ENCODE data around the gene PLPP2.
"Not testable (repeated sequence)": the region's sequence is repeated elsewhere in the genome, so short reads cannot be mapped to it uniquely, and the experiment has no call there.

Gene PLPP2

DNA sequence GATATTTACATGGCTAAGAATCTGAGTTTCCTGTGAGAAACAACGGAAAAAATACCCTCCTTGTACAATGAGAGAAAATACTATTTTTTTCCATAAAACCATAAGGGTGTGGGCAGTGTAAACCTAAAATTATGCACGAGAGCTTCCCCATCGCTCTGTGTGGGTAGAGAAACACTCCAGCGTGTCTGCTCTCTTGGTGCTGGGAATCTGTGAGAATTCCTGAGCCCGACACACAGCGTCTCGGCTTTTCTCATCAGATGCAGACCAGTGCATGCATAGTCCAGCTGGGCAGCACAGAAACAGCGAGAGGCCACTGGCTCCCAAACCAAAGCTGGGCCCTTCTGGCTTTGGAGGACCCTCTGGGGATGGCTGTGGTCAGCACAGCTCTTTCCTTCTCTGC lies 12.0 kb downstream of the PLPP2 start:
- DNase-seq (ENCODE audit: insufficient read length, low spot score) (no peak), FAIRE-seq (no peak)
- TF ChIP-seq POLR2A (IDR thresholded peaks at IDR 0.05; ENCODE audit: low read depth, low read length) = no peak

DNA sequence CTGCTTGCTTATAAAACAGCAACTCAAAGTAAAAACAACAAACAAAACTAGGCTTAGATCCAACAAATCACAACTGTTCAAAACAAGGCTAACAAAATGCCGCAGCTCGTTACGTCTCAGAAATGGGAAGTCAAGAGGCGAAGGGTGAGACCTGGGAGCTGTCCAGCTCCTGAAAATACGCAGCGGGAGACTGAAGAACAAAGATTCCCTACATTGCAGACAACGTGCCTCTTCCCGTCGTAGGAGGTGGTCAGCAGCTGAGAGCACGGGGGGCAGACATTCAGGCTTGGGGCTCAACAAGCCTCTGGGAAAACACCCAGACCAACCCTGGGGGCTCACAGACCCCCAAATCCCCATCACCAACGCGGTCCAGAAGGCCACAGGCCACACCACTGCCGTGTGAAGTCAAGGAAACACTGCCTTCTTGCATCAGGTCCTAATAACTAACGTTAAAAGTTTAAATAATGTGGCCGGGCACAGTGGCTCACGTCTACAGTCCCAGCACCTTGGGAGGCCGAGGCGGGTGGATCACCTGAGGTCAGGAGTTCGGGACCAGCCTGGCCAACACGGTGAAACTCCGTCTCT lies 13.5 kb downstream of the PLPP2 start:
- DNase-seq (ENCODE audit: insufficient read length, low spot score) = no peak

DNA sequence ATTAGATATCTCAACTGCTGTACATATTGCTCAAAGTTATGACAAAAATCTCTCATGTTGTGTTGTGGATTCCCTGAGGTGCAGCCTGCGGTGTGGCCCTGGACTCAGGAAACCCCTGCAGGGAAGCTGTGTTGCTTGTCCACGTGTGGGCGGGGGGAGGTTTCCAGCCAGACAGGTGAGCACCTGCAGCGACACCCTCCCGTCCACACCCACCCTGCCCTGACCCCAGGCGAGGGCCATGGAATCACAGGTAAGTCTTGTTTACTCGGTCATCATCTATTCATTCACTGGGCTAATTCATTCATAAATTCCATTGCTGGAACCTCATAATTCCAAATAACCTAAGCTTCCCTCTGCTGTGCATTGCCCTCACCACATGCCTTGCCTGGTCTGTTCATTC lies 14.1 kb downstream of the PLPP2 start:
- no peak for TF ChIP-seq POLR2A (IDR thresholded peaks at IDR 0.05; ENCODE audit: low read depth, low read length)
- DNase-seq (ENCODE audit: insufficient read length, low spot score) = no peak
- no peak for FAIRE-seq

More for the DNA sequence above, 13.5 kb downstream of the PLPP2 start:
- TF ChIP-seq POLR2A (IDR thresholded peaks at IDR 0.05; ENCODE audit: low read depth, low read length) = no peak
- no peak for FAIRE-seq

DNA sequence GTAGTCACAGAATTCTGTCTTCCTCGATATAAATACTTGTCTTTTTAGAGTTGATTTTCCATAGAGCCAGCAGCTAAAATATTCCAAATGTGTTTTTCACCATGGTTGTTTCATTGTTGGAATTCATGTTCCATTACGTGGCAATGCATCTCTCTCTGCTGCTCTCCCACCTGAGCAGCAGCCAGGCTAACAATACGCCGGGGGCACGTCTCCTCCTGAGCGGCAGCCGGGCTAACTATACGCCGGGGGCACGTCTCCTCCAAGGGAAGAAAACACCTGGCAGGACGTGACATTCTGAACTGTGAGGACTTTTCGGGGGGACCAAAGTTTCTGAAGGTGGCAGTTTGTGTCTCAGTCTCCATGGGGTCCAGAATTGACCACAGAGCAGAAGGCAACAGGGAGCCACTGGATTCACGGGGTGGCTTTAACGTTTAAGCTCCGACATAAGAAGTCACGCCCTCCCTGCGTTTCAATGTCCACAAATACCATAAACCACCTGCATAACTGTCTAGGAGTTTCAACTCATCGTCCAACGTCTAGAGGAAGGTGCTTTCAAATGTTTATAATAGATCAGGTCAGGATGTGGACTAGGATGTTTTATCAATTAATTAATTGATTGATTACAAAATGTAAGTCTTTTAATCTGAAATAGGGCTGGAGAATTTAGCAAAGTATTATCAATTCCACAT lies 15.1 kb downstream of the PLPP2 start:
- no peak for TF ChIP-seq POLR2A (IDR thresholded peaks at IDR 0.05; ENCODE audit: low read depth, low read length)
- no peak for DNase-seq (ENCODE audit: insufficient read length, low spot score)
- FAIRE-seq = no peak

DNA sequence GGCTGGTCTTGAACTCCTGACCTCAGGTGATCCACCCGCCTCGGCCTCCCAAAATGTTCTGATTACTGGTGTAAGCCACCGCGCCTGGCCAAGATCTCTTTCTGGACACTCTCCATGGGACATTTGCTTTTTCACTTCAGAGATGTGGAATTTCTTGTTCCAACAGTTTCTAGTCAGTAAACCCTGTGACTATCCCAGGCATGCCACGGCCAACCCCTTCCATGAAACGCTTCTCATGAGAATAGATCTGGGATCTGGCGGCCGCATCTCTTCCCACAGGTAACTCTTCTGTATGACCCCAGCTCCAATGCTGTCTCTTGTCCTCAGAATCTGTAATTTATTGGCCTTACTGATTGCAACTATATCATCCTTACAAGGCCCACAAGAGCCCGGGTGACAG lies 16.2 kb downstream of the PLPP2 start:
- DNase-seq (ENCODE audit: insufficient read length, low spot score) (no peak), FAIRE-seq (no peak)
- TF ChIP-seq POLR2A (IDR thresholded peaks at IDR 0.05; ENCODE audit: low read depth, low read length) = no peak

DNA sequence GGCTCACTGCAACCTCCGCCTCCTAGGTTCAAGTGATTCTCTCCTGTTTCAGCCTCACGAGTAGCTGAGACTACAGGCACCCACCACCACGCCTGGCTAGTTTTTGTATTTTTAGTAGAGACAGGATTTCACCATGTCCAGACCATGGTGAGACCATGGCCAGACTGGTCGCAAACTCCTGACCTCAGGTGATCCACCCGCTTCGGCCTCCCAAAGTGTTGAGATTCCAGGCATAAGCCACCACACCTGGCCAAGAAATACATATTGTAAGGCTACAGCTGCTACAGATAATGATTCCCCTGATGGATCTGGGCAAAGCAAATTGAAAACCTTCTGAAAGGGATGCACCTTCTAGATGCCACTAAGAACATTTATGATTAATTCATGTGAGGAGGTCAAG lies 17.8 kb downstream of the PLPP2 start:
- TF ChIP-seq POLR2A (IDR thresholded peaks at IDR 0.05; ENCODE audit: low read depth, low read length) = no peak
- FAIRE-seq = no peak
- no peak for DNase-seq (ENCODE audit: insufficient read length, low spot score)

DNA sequence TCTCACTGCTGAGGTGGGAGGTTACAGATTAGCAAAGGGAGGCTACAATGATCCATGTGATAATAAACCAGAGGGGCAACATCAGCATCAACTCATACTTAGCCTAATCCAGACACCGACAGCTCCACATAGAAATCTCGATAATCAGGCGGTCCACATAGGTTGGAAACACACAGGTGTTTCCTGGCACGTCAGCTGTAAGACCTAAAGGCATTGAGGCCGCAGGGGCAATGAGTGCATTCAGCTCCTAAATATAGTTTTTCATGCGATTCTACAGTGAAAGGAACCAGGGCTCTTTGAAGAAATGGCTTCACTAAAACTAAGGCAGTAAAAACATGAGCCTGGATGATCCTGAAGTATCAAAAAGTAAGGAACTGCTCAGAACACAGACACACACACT lies 19.3 kb downstream of the PLPP2 start:
- no peak for DNase-seq (ENCODE audit: insufficient read length, low spot score)
- no peak for FAIRE-seq
- no peak for TF ChIP-seq POLR2A (IDR thresholded peaks at IDR 0.05; ENCODE audit: low read depth, low read length)

DNA sequence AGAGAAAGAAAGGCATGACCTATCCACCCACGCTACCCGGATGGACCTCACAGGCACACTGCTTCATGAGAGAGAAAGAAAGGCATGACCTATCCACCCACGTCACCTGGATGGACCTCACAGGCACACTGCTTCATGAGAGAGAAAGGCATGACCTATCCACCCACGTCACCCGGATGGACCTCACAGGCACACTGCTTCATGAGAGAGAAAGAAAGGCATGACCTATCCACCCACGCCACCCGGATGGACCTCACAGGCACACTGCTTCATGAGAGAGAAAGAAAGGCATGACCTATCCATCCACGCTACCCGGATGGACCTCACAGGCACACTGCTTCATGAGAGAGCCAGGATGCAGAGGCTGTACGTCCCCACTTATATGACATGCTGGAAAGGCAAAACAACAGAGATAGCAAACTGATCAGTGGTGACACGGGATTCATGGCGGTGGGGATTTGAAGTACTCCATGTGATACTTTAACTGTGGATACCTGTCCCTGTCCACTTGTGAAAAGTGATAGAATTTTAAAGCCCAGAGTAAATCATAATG lies 20.4 kb downstream of the PLPP2 start:
- FAIRE-seq; DNase-seq (ENCODE audit: insufficient read length, low spot score): not testable (repeated sequence)

DNA sequence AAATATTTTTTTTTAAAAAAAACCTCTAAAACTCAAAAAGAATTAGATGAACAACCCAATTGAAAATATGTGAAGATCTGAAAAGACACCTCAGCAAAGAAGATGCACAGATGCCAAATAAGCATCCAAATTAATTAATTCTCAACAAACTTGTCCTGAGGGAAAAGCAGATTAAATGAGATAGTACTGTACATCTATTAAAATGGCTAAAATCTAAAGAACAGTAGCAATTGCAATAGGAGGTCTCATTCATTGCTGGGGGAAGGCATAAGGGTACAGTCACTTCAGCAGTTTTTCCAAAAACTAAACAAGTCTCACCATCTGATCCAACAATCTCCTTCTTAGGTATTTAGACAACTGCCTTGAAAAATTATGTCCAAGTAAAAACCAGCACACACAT lies 22.0 kb downstream of the PLPP2 start:
- TF ChIP-seq POLR2A (IDR thresholded peaks at IDR 0.05; ENCODE audit: low read depth, low read length) = no peak
- DNase-seq (ENCODE audit: insufficient read length, low spot score) = no peak
- no peak for FAIRE-seq

DNA sequence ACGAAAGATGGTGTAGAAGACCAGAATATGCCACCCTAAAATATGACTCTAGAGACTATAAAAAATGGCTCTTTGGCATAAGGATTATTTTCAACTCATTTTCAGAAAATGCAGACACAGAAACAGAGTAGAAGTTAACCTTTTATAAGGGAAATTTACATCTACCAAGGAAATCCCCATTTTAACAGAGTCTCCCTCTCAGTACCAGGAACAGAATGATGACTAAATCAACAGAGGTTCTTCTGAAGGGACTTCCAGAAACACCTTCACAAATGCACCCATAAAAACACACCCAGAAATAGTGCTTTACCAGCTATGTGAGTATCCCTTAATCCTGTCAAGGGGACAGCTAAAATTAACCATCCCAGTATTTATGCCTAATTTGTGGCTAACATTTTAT lies 29.1 kb downstream of the PLPP2 start:
- FAIRE-seq = no peak
- TF ChIP-seq POLR2A (IDR thresholded peaks at IDR 0.05; ENCODE audit: low read depth, low read length) = no peak
- DNase-seq (ENCODE audit: insufficient read length, low spot score) = no peak

DNA sequence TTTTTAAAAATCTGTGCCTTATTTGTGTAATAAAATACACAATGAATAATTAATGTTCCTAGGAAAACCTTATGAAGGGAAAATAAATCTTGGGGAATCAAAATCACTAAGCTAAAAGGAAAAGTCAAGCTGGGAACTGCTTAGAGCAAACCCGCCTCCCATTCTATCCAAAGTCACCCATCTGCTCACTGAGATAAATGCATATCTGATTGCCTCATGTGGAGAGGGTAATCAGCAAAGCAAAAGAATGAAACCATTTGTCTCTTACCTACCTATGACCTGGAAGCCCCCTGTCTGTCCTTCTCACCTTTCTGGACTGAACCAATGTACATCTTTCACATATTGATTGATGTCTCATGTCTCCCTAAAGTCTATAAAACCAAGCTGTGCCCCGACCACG lies 34.4 kb downstream of the PLPP2 start:
- DNase-seq (ENCODE audit: insufficient read length, low spot score) = not testable (repeated sequence)

DNA sequence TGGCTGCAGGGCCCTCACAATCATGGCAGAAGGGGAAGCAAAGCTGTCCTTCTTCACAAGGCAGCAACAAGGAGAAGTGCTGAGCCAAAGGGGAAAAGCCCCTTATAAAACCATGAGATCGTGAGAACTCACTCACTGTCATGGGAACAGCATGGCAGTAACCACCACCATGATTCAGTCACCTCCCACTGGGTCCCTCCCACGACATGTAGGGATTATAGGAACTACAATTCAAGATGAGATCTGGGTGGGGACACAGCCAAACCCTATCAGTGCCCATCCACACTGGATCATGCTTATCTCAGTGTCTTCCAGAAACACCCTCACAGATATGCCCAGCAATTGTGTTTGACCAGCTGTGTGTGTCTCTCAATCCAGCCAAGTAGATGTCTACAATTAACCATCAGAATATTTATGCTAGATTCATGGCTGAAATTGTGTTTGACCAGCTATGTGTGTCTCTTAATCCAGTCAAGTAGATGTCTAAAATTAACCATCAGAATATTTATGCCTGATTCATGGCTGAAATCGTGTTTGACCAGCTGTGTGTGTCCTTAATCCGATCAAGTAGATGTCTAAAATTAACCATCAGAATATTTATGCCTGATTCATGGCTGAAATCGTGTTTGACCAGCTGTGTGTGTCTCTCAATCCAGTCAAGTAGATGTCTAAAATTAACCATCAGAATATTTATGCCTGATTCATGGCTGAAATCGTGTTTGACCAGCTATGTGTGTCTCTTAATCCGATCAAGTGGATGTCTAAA lies 38.6 kb downstream of the PLPP2 start:
- FAIRE-seq; DNase-seq (ENCODE audit: insufficient read length, low spot score): not testable (repeated sequence)

More for the DNA sequence above, 34.4 kb downstream of the PLPP2 start:
- not testable (repeated sequence) for FAIRE-seq

DNA sequence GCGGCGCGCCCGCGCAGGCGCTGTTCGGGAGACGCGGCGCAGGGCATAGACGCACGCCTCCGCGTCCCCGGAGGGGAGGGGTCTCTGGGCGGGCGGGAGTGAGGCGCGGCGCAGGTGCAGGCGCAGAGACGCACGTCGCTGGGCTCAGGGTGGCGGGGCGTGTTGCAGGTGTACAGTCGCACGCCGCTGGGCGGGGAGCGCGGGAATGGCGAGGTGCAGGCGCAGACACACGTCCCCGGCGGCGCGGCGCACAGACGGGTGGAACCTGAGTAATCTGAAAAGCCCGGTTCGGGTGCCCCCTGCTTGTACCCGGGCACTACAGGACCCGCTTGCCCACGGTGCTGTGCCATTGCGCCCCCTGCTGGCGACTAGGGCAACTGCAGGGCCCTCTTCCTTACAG lies 44.7 kb downstream of the PLPP2 start:
- no peak for TF ChIP-seq POLR2A (IDR thresholded peaks at IDR 0.05; ENCODE audit: low read depth, low read length)
- DNase-seq (ENCODE audit: insufficient read length, low spot score) = no peak
- no peak for FAIRE-seq

DNA sequence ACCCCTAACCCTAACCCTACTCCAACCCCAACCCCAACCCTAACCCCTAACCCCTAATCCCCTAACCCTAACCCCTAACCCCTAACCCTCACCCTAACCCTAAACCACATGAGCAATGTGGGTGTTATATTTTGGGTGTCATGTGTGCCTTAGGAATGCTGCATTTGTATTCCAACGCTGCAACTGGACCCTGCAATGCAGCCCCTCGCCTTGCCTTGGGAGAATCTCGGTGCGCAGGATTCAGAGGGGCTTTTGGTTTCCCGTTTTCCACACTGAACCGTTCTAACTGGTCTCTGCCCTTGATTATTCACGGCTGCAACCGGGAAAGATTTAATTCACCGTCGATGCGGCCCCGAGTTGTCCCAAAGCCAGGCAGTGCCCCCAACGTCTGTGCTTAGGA lies 45.3 kb downstream of the PLPP2 start:
- not testable (repeated sequence) for FAIRE-seq; DNase-seq (ENCODE audit: insufficient read length, low spot score)

DNA sequence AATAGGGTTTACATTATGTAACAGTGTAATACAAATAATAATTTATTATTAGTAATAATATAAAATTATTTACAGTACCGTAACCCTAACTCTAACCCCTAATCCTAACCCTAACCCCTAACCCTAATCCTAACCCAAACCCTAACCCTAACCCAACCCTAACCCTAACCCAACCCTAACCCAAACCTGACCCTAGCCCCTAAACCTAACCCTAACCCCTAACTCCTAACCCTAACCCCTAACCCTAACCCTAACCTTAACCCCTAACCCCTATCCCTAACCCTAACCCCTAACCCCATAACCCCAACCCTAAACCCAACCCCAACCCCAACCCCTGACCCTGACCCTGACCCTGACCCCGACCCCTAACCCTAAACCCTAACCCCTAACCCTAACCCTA lies 45.7 kb downstream of the PLPP2 start:
- no peak for FAIRE-seq
- no peak for TF ChIP-seq POLR2A (IDR thresholded peaks at IDR 0.05; ENCODE audit: low read depth, low read length)

More for the DNA sequence above, 45.7 kb downstream of the PLPP2 start:
- no peak for DNase-seq (ENCODE audit: insufficient read length, low spot score)

Measured in H54 (cell line).